ENCODE data around the gene ACLY. TPM values are rescaled to one million over a fixed set of nuclear protein-coding genes. Genes with fewer than 3 reads are reported as not detected.
A peak's percentile ranks its signal among the peaks of the same experiment; 100 is the strongest.

Gene ACLY
- total RNA-seq (10 to 100 TPM; 22.0 to 42.2 (median 25.2) TPM), polyA plus RNA-seq (10 to 100 TPM; 12.1 to 27.0 TPM)
- long read RNA-seq, donor 1, full-length matches to known transcripts: 30 of 53 reads
- long read RNA-seq, donor 1, partial matches to known transcripts: 15 of 53 reads
- long read RNA-seq, donor 1, other reads (novel, unspliced or antisense): 8 of 53 reads
- long read RNA-seq, donor 2, full-length matches to known transcripts: 28 of 47 reads
- long read RNA-seq, donor 2, partial matches to known transcripts: 14 of 47 reads
- long read RNA-seq, donor 2, other reads (novel, unspliced or antisense): 5 of 47 reads
- long read RNA-seq, donor 3, full-length matches to known transcripts: 73 of 125 reads
- long read RNA-seq, donor 3, partial matches to known transcripts: 39 of 125 reads
- long read RNA-seq, donor 3, other reads (novel, unspliced or antisense): 13 of 125 reads

GRCh38 chr17:41918314-41919164, at the start of gene ACLY:
TSS of gene ACLY (minus strand) at chr17:41918951. CDS start at chr17:41913873, 5,078 bp downstream.
- Histone ChIP-seq H3K27me3 (no peaks in the 10 kb centered on the region), H3K27ac (peak within 1 kb of the TSS; percentile 55 to 96 (median 92)), H3K4me3 (peak within 1 kb of the TSS; percentile 79 to 100 (median 94)), H3K36me3 (peaks cover 0 to 6% (median 1%) of the 10 kb centered on the region in 9 donors), H3K4me1 (peaks cover 6 to 48% (median 27%) of the 10 kb centered on the region in 9 donors), H3K9me3 (no peaks in the 10 kb centered on the region)
- TF ChIP-seq, protein P1, sequence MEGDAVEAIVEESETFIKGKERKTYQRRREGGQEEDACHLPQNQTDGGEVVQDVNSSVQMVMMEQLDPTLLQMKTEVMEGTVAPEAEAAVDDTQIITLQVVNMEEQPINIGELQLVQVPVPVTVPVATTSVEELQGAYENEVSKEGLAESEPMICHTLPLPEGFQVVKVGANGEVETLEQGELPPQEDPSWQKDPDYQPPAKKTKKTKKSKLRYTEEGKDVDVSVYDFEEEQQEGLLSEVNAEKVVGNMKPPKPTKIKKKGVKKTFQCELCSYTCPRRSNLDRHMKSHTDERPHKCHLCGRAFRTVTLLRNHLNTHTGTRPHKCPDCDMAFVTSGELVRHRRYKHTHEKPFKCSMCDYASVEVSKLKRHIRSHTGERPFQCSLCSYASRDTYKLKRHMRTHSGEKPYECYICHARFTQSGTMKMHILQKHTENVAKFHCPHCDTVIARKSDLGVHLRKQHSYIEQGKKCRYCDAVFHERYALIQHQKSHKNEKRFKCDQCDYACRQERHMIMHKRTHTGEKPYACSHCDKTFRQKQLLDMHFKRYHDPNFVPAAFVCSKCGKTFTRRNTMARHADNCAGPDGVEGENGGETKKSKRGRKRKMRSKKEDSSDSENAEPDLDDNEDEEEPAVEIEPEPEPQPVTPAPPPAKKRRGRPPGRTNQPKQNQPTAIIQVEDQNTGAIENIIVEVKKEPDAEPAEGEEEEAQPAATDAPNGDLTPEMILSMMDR (IDR thresholded peaks at IDR 0.05): no peak
- peak; percentile 97 to 99 (median 98) for ATAC-seq
- peak; percentile 96 to 97 for DNase-seq
- intact Hi-C loops (cut with DNase I): no loop called here
- 0 to 1% methylated on average over 70 to 80 of the region's 80 CpGs for WGBS, 2 donors

DNA sequence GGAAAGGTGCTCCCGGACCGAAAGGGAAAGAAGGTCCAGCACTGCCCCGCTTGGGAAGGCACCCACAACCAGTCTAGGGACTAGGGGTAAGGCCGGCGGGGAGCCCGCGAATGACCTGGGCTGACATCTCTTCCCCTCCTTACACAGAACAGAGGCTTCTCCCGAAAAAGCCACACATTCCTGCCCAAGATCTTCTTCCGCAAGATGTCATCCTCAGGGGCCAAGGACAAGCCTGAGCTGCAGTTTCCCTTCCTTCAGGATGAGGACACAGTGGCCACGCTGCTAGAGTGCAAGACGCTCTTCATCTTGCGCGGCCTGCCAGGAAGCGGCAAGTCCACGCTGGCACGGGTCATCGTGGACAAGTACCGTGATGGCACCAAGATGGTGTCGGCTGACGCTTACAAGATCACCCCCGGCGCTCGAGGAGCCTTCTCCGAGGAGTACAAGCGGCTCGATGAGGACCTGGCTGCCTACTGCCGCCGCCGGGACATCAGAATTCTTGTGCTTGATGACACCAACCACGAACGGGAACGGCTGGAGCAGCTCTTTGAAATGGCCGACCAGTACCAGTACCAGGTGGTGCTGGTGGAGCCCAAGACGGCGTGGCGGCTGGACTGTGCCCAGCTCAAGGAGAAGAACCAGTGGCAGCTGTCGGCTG, 49.3 kb upstream of the ACLY start:
- DNase-seq: no peak

DNA sequence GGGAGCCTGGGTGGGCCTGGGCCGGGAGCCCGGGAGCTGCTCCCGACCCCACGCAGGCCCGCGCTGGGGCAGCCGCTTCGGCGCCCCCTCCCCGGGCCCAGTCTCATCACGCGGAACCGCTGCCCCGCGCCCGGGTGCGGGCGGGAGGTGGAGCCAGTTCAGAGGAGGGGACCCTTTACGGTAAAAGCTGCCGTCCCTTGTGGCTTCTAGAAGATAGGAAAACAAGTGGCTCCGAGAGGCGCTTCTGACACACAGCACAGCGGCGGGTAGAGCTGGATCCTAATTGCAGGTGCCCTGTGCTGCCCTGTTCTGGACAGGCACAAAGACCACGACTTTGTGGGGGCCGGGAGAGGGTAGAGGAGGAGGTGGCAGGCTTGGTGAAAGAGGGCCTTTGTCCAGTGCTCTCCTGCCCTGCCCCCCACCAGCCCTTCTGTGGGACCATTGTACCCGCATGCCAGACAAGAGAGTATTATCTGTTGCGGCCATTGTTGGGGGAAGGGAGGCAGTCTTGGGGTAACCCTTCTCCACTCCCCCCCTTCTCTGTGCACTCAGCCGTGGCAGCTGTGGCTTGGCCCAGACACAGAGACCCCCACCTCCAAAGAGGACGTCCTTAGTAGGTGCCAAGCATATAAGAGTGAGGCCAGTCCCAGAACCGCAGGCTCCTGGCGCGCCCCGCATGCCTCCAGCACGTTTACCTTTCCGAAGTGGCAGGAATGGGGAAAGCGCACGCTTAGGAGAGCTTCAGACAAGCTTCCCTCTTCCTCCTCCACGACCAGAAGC, 48.6 kb upstream of the ACLY start:
- TF ChIP-seq, protein P1 (IDR thresholded peaks at IDR 0.05): no peak
- H3K36me3 ChIP-seq: peaks cover 0 to 45% (median 14%) of the 10 kb centered on the region in 9 donors
- H3K27ac ChIP-seq: peak overlapping the region; percentile 72 to 93 (median 90)
- 21% methylated on average over 39 of the region's 39 CpGs for WGBS, 2 donors
- DNase-seq (no peak), ATAC-seq (peak in 5 of 8 donors; percentile 3 to 35 (median 7))
- no peaks in the 10 kb centered on the region for H3K27me3 ChIP-seq
- no peaks in the 10 kb centered on the region for H3K9me3 ChIP-seq
- intact Hi-C loops (cut with DNase I): loop anchor here in 9 of 10 donors (5.0 to 10.0 kb wide), 9 partner anchors 35 to 557 kb away; partner anchors contain the start of genes DNAJC7 (in 4 of the 9), HAP1 (in 1 of the 9) and NKIRAS2 (in 1 of the 9)
- peak overlapping the region; percentile 69 to 100 (median 92) for H3K4me3 ChIP-seq
- peaks cover 8 to 57% (median 39%) of the 10 kb centered on the region in 9 donors for H3K4me1 ChIP-seq

More for the DNA sequence above, 49.3 kb upstream of the ACLY start:
- Histone ChIP-seq H3K4me1 (peaks cover 8 to 59% (median 40%) of the 10 kb centered on the region in 9 donors), H3K36me3 (peaks cover 0 to 52% (median 14%) of the 10 kb centered on the region in 9 donors), H3K27me3 (no peaks in the 10 kb centered on the region), H3K27ac (peak overlapping the region in 7 of 10 donors; percentile 81 to 93 (median 89)), H3K9me3 (no peaks in the 10 kb centered on the region), H3K4me3 (peak overlapping the region in 9 of 10 donors; percentile 69 to 100 (median 94))
- TF ChIP-seq, protein P1 (IDR thresholded peaks at IDR 0.05): no peak
- peak in 1 of 8 donors; percentile 5 for ATAC-seq
- WGBS, 2 donors: 90 to 93% methylated on average over 37 of the region's 37 CpGs
- intact Hi-C loops (cut with DNase I): loop anchor here in 9 of 10 donors (5.0 to 10.0 kb wide), 9 partner anchors 34 to 557 kb away; partner anchors contain the start of genes DNAJC7 (in 4 of the 9), HAP1 (in 1 of the 9) and NKIRAS2 (in 1 of the 9)

All from heart right ventricle (tissue), 16 donors.